HUES64 (cell line): ENCODE results near the gene KRTAP17-1.

Experiments
- H3K27ac ChIP-seq: 2 replicates; pipeline ENCODE4 v1.7.0; 2013; ENCODE audit warnings: low read depth, low read length, inconsistent platforms
- H3K27me3 ChIP-seq: 2 replicates; pipeline ENCODE4 v1.6.1; 2013; ENCODE audit warnings: mild to moderate bottlenecking, low read length; ENCODE audit not compliant: insufficient read depth
- H3K36me3 ChIP-seq: 2 replicates; pipeline ENCODE4 v1.6.1; 2013; ENCODE audit warnings: mild to moderate bottlenecking, low read length; ENCODE audit not compliant: insufficient read depth
- H3K4me1 ChIP-seq: 2 replicates; pipeline ENCODE4 v1.6.1; 2013; ENCODE audit warnings: mild to moderate bottlenecking, low read length, moderate library complexity; ENCODE audit not compliant: insufficient read depth
- H3K4me3 ChIP-seq: 2 replicates; pipeline ENCODE4 v1.5.1; 2013; ENCODE audit warnings: mild to moderate bottlenecking, low read length, moderate library complexity
- H3K9ac ChIP-seq: 2 replicates; pipeline ENCODE4 v1.6.1; 2013; ENCODE audit warnings: mild to moderate bottlenecking, low read depth, low read length
- H3K9me3 ChIP-seq: 2 replicates; pipeline ENCODE4 v1.6.1; 2013; ENCODE audit warnings: low read depth, low read length; ENCODE audit not compliant: insufficient read depth
- WGBS: fragments of 150-250, 120-280 bp; methylation state at CpG from one replicate; pipeline ENCODE4 v1.1.7; 2013; ENCODE audit warnings: missing lambda C conversion rate; 5-methylcytosine and 5-hydroxymethylcytosine counted together

Gene KRTAP17-1

DNA sequence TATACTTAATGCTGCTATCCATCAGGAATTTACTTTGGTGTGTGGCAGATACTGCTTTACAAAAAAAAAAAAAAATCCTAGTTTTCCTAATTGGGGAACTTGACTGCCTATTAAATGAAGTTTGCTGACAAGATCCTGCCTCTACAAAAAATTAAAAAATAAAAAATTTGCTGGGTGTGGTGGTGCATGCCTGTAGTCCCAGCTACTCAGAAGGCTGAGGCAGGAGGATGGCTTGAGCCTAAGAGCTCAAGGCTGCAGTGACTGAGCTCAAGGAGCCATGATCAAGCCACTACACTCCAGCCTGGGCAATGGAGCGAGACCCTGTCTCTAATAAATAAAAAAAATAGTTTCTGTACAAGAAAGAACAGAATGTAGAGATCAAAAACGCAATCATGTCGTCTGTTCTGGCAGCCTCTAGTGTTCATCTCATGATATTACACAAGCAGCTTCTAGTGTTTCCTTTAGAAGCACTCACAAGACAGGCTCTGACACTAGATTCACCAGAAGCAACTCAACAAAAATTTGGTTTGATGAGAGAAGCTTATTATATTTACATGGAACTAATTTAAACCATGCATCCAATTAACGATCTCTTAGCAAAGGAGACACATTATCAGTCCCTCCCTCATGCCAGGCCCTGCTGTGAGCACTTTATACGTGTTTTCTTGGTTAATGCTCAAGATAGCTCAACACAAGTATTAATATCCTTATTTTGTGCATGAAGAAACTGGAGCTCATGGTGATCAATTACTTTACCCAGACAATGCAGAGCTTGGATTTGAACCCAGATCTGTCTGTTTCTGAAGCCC is 6.8 kb upstream of the KRTAP17-1 start:
- WGBS = 52% methylated on average over 4 of the region's 5 CpGs
- H3K4me3 ChIP-seq = no peak overlapping the region
- no peaks in the 10 kb centered on the region for H3K36me3 ChIP-seq
- H3K27me3 ChIP-seq = no peaks in the 10 kb centered on the region
- H3K27ac ChIP-seq = no peak overlapping the region
- H3K4me1 ChIP-seq = no peaks in the 10 kb centered on the region
- peaks cover 3% of the 10 kb centered on the region; the same call in 1 of the 2 replicates for H3K9me3 ChIP-seq
- no peak overlapping the region for H3K9ac ChIP-seq

DNA sequence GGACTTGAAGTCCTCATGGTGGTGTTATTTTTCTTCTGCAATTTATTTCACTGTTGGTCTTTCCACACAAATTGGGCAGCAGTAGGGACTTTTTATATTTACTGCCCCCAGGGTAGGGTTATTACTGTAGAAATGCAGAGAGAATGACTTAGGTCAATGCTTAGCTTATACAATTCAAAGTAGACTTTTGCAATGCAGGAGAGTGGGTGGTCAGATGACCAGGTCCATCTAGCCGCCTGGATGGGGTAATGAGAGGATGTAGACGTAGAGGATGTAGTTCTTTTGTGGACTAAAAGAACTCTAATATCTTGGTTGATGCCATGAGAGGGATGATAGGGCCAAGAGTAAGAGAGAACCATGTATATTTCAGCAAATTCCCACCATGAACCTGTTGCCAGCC is 2.7 kb upstream of the KRTAP17-1 start:
- Histone ChIP-seq H3K27me3 (no peaks in the 10 kb centered on the region), H3K36me3 (no peaks in the 10 kb centered on the region), H3K9ac (no peak overlapping the region), H3K4me1 (no peaks in the 10 kb centered on the region), H3K9me3 (peaks cover 3% of the 10 kb centered on the region; the same call in 1 of the 2 replicates), H3K4me3 (no peak overlapping the region), H3K27ac (no peak overlapping the region)
- WGBS = 35% methylated on average over 2 of the region's 2 CpGs

DNA sequence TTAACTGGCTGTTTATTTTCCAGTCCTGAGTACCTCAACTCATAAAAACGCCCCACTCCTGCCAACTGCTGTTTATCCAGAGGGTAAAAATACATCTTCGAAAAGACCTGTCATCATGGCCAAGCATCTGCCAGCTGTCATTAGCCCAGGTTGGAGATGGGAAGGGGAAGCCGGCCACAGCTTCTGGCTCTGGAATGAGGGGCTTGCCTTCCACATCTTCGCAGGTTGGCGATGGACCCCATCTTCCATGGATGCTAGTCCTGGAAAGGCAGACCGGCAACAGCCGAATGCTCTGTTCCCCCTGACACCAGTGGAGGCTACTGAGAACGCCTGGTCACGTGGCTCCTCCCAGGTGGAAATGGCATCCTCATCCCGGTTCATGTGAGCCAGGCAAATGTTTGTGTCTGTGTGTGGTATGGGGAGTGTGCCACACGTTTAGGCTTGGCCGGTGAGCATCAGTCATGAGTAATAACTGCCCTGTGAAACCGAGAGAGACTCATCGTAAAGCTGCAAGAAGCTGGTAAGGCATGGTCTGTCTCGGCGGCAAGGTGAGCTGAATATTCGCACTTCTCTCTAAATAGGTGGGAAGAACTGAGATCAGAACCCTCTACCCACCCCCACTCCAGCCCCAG is 420 bp upstream of the KRTAP17-1 start:
- 89% methylated on average over 16 of the region's 17 CpGs for WGBS
- Histone ChIP-seq H3K9me3 (peaks cover 3% of the 10 kb centered on the region; the same call in 1 of the 2 replicates), H3K4me3 (no peak overlapping the region), H3K9ac (no peak overlapping the region), H3K36me3 (no peaks in the 10 kb centered on the region), H3K27ac (no peak overlapping the region), H3K4me1 (no peaks in the 10 kb centered on the region), H3K27me3 (no peaks in the 10 kb centered on the region)

DNA sequence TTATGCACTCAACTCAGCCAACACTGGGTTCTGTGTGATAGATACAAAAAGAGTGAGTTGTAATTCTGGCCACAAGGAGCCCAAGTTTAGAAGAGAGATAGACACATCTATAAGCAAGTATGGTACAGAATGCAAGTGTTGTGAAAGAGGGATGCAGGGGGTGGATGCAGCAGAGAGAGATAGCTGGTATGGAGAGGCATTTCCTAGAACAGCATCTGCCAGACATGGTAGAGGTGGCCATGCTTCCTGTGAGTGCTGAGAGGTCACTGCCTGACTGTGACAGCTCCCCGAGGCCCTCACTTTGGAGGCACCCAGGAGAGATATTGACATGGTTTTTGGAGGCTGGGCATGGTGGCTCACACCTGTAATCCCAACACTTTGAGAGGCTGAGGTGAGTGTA is 4.4 kb downstream of the KRTAP17-1 start:
- Histone ChIP-seq H3K27me3 (no peaks in the 10 kb centered on the region), H3K36me3 (no peaks in the 10 kb centered on the region), H3K4me3 (no peak overlapping the region), H3K4me1 (no peaks in the 10 kb centered on the region), H3K9ac (no peak overlapping the region), H3K27ac (no peak overlapping the region), H3K9me3 (no peaks in the 10 kb centered on the region)
- WGBS = 97% methylated on average over 1 of the region's 1 CpG

DNA sequence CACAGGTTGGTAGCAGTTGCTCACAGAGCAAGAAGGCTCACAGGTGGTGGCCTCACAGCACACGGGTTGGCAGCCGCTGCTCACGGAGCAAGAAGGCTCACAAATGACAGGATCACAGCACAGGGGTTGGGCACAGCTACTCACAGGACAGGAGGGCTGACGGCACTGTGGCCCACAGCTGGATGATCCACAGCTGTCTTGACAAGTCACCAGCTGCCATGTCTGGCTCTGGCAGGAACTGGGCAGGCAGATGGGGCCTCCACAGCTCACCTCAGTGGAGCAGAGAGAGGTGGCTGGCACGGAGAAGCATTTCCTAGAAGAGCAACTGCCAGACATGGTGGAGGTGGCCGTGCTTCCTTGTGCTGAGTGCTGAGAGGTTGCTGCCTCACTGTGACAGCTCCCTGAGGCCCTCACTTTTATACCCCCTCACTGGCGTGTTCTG is 6.6 kb downstream of the KRTAP17-1 start, which contains the start of gene KRTAP16-1:
TSS of gene KRTAP16-1 (minus strand) at position 392 of the 442 bp plus-strand sequence. CDS start at position 336, 56 bp downstream.
- WGBS = 92% methylated on average over 7 of the region's 7 CpGs
- H3K9ac ChIP-seq = no peak within 1 kb of the TSS
- H3K27ac ChIP-seq = no peak within 1 kb of the TSS
- H3K4me3 ChIP-seq = no peak within 1 kb of the TSS
- no peaks in the 10 kb centered on the region for H3K4me1 ChIP-seq
- H3K27me3 ChIP-seq = no peaks in the 10 kb centered on the region
- H3K9me3 ChIP-seq = no peaks in the 10 kb centered on the region
- H3K36me3 ChIP-seq = no peaks in the 10 kb centered on the region

DNA sequence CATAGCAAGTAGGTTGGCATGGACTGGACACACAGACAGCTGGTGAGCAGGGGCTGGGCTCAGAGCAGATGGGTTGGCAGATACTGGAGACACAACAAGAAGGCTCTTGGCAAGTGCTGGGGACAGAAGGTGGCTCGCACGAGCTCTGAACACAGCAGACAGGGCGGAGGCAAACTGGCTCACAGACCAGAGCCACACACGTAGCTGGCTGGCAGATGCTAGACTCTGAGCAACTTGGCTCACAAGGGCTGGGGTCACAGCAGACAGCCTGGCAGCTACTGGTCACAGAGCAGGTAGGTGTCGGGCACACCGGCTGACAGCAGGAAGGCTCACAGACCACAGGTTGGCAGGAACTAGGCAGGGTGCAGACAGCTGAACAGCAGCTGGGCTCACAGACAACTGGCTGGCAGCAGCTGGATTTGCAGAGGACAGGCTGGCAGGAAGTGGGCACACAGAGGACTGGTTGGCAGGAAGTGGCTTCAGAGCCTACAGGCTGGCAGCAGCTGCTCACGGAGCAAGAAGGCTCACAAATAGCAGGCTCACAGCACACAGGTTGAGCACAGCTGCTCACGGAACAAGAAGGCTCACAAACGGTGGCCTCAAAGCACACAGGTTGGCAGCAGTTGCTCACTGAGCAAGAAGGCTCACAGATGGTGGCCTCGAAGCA is 7.1 kb downstream of the KRTAP17-1 start:
- H3K27me3 ChIP-seq = no peaks in the 10 kb centered on the region
- no peak overlapping the region for H3K27ac ChIP-seq
- H3K9me3 ChIP-seq = no peaks in the 10 kb centered on the region
- H3K36me3 ChIP-seq = no peaks in the 10 kb centered on the region
- no peak overlapping the region for H3K4me3 ChIP-seq
- H3K9ac ChIP-seq = no peak overlapping the region
- WGBS = 88% methylated on average over 10 of the region's 10 CpGs
- H3K4me1 ChIP-seq = no peaks in the 10 kb centered on the region

DNA sequence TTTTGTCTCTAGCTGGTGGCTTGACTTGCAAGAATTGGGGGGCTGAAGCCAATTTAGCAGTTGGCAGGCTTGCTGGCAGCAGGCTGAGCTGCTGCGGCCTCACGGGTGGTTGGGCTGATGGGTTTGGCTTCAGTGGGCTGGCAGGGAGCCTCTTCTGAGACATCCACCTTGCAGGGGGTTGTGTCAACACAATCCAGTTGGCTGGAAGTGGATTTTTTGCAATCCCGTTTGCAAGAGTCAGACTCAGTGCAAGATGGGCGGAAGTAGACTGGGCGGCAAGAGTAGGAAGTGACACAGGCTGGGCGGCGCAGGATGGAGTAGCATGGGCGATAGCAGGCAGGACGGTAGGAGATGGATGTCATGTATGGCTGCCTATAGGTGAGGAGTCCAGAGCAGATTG is 7.9 kb downstream of the KRTAP17-1 start:
- H3K9ac ChIP-seq = no peak overlapping the region
- H3K4me3 ChIP-seq = no peak overlapping the region
- no peak overlapping the region for H3K27ac ChIP-seq
- H3K36me3 ChIP-seq = no peaks in the 10 kb centered on the region
- no peaks in the 10 kb centered on the region for H3K4me1 ChIP-seq
- WGBS = 89% methylated on average over 9 of the region's 9 CpGs
- no peaks in the 10 kb centered on the region for H3K27me3 ChIP-seq
- H3K9me3 ChIP-seq = no peaks in the 10 kb centered on the region

DNA sequence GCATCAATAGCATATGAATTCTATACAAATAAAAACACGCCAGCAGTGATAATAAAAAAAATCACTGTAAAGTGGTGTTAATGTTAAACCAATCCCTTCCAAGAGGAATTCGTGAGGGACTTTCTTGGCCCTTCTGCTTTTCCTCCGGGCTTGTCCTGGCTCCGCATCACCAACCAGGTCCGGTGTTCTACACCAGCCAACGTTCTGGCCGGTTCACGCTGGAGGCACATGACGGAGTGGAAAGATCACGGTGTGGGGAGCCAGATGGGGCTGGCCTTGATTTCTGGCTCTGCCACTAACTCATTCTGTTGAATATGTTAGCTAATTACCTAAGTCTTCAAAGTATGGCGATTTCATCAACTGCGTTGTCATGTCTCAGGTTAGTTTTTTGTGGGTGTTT is 11.4 kb downstream of the KRTAP17-1 start:
- 88% methylated on average over 11 of the region's 12 CpGs for WGBS
- Histone ChIP-seq H3K27me3 (no peaks in the 10 kb centered on the region), H3K4me1 (no peaks in the 10 kb centered on the region), H3K9ac (no peak overlapping the region), H3K9me3 (no peaks in the 10 kb centered on the region), H3K36me3 (no peaks in the 10 kb centered on the region), H3K27ac (no peak overlapping the region), H3K4me3 (no peak overlapping the region)

DNA sequence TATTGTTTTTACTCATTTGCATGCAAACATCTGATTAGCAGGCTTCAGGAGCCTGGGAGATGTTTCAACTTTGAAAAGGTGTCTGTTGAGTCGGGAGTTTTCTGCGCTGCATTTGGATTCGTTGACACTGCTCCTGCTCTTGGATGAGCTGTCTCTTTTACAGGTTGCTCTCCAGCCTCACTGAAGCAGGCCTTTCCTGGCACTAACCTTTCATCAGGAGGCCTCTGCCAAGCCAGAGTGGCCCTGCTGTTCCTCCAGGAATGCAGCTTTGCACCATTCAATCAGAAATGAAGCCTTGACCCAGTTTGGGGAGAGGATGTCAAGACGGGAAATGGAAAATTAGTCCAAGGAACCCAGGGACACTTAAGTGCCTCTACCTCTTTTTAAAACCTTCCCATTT is 12.5 kb downstream of the KRTAP17-1 start:
- Histone ChIP-seq H3K4me3 (no peak overlapping the region), H3K27me3 (no peaks in the 10 kb centered on the region), H3K9me3 (no peaks in the 10 kb centered on the region), H3K27ac (no peak overlapping the region), H3K9ac (no peak overlapping the region), H3K36me3 (no peaks in the 10 kb centered on the region), H3K4me1 (no peaks in the 10 kb centered on the region)
- 96% methylated on average over 4 of the region's 4 CpGs for WGBS

DNA sequence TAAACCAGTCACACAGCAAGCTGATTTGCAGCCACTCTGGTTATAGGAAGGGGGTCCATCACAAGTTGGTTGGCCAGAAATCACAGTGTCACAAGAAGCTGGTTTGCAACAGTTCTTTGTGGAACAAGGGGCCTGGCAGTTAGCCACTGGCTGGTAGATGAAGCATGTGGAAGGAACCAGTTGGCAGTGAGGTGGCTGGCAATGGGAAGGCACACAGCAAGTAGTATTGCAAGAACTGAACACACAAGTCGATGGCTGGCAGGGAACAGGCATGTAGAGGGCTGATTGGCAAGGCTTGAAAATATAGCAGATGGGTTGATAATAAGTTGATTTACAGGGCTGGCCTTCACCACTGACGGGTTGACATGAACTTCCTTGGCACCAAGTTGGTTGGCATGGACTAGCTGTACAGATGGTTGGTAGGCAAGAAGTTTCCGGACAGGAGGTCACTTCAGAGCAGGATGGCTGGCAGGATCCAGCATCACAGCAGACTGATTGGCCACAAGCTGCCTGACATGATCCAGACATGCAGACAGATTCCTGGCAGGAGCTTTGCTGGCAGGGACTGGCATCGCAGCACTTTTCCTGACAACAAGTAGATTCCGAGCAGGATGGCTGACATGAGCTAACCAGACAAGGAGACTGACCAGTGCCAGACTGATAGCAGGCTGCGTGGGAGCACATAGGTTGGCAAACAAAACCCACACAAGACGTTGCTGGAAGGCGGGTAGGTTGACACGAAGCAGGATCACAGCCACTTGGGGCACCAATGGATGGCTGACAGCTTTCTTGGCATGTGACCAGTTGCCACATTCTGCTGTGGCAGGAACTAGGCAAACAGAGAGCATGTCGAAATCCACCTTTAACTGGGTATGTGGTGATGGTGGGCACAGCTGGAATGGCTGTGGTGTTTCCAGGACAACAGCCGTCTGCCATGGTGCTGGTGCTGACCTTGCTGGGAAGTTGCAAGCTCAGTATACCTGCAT is 13.3 kb downstream of the KRTAP17-1 start, which contains the start of gene KRTAP29-1:
TSS of gene KRTAP29-1 (minus strand) at position 936 of the 986 bp plus-strand sequence. CDS start at position 936, 0 bp downstream.
- no peaks in the 10 kb centered on the region for H3K4me1 ChIP-seq
- H3K36me3 ChIP-seq = no peaks in the 10 kb centered on the region
- H3K9ac ChIP-seq = no peak within 1 kb of the TSS
- no peaks in the 10 kb centered on the region for H3K9me3 ChIP-seq
- 86% methylated on average over 11 of the region's 11 CpGs for WGBS
- H3K4me3 ChIP-seq = no peak within 1 kb of the TSS
- H3K27me3 ChIP-seq = no peaks in the 10 kb centered on the region
- no peak within 1 kb of the TSS for H3K27ac ChIP-seq
